Caco-2 (cell line): ENCODE results near the gene MOCS1. TPM values are rescaled to one million over a fixed set of nuclear protein-coding genes. Genes with fewer than 3 reads are reported as not detected.

Experiments
- BruUV-seq: library from RNA; stranded (reverse); fragments of 400-500 nt; replicated peaks from 2 replicates; lab custom pipeline; 2021; lab: Mats Ljungman, UMichigan
- CTCF ChIA-PET: fragments of 300-600 bp; sonication (Branson Sonifier 250); formaldehyde crosslinking; loops from one replicate; lab custom pipeline; 2022; ENCODE audit warnings: antibody characterized with exemption; lab: Charles Lee
- POLR2A ChIA-PET: fragments of 300-600 bp; sonication (Branson Sonifier 250); formaldehyde crosslinking; loops from one replicate; lab custom pipeline; 2022; ENCODE audit warnings: antibody characterized with exemption; lab: Charles Lee
- DNase-seq, 2 experiments: peaks; one replicate each; pipeline versions ENCODE4 v3.0.0 to v3.0.0-alpha.2; 2020 to 2022
- H3K27me3 ChIP-seq: replicated peaks from 2 replicates; pipeline ENCODE4 v1.6.0; 2011; ENCODE audit warnings: low read length; ENCODE audit not compliant: control insufficient read depth, insufficient read depth
- H3K36me3 ChIP-seq: 2 replicates; pipeline ENCODE4 v1.5.1; 2011; ENCODE audit warnings: low read length; ENCODE audit not compliant: control insufficient read depth, insufficient read depth
- H3K4me1 ChIP-seq: fragments of 250-450 bp; sonication (Bioruptor Pico); 2 replicates; pipeline ENCODE4 v1.5.1; 2020; ENCODE audit warnings: mild to moderate bottlenecking
- H3K4me3 ChIP-seq: 2 replicates; pipeline ENCODE4 v1.5.1; 2011; ENCODE audit warnings: low read depth, mild to moderate bottlenecking, control low read depth, low read length
- H3K9me3 ChIP-seq: fragments of 250-450 bp; sonication (Bioruptor Pico); 2 replicates; pipeline ENCODE4 v1.5.1; 2020; ENCODE audit warnings: mild to moderate bottlenecking, moderate library complexity
- H3K27ac Mint-ChIP-seq: one replicate; pipeline ENCODE4 v1.8.0; 2022; ENCODE audit warnings: mixed read lengths; ENCODE audit not compliant: unreplicated experiment
- H3K27me3 Mint-ChIP-seq: one replicate; pipeline ENCODE4 v1.8.0; 2022; ENCODE audit warnings: mixed read lengths; ENCODE audit not compliant: insufficient read depth, unreplicated experiment
- H3K36me3 Mint-ChIP-seq: one replicate; pipeline ENCODE4 v1.8.0; 2022; ENCODE audit warnings: mild to moderate bottlenecking, mixed read lengths; ENCODE audit not compliant: insufficient read depth, unreplicated experiment
- H3K4me1 Mint-ChIP-seq: one replicate; pipeline ENCODE4 v1.8.0; 2022; ENCODE audit warnings: low read depth, mixed read lengths; ENCODE audit not compliant: unreplicated experiment
- H3K4me3 Mint-ChIP-seq: one replicate; pipeline ENCODE4 v1.8.0; 2022; ENCODE audit warnings: mild to moderate bottlenecking, moderate library complexity, mixed read lengths; ENCODE audit not compliant: unreplicated experiment
- H3K9me3 Mint-ChIP-seq: one replicate; pipeline ENCODE4 v1.8.0; 2022; ENCODE audit warnings: mixed read lengths; ENCODE audit not compliant: unreplicated experiment
- intact Hi-C: fragments of 100-400 bp; cut with micrococcal nuclease; formaldehyde crosslinking; loops from one replicate; pipeline ENCODE4 v1.10.0; 2022; ENCODE audit not compliant: unreplicated experiment
- total RNA-seq: library from RNA; stranded (reverse); gene quantifications from 2 replicates; pipeline ENCODE4 v1.2.3, GENCODE V29; 2022
- TF ChIP-seq, protein P1 (sequence below), 2 experiments: fragments of 200-600 bp in 1 of 2; IDR thresholded peaks; 1 replicate in 1 of 2; 2 replicates in 1 of 2; pipeline versions ENCODE4 v1.5.1 to v1.8.0; 2011 to 2022; ENCODE audit warnings: antibody characterized with exemption in 1 of 2, control low read depth in 1 of 2, inconsistent platforms in 1 of 2, low read depth in 1 of 2, low read length in 1 of 2, mild to moderate bottlenecking in 1 of 2, moderate library complexity in 1 of 2; ENCODE audit not compliant: insufficient read depth in 1 of 2, severe bottlenecking in 1 of 2, unreplicated experiment in 1 of 2

MOCS1 gene
- total RNA-seq, 1 experiment from 2014 or later, result 44.7 TPM

DNA sequence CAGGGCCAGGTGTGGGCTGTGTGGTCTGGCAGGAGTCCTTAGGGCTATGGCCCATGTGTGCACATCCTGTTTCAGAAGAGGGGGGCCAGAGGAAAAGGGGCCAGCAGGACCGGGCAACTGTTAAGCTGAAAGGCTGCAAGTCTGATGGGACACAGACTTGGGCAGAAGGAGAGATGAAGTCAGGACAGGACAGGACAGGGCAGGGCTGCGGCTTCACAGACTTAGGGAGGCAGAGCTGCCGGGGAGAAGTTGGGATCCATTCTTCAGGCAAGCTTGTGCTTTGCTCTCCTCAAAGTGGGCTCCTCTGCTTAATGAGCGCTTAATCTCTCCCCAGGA is 28.7 kb downstream of the MOCS1 start:
- DNase-seq, result no peak
- Mint-ChIP-seq H3K4me3 (no peak overlapping the region), H3K27ac (no peak overlapping the region), H3K9me3 (no peaks in the 10 kb centered on the region), H3K4me1 (no peaks in the 10 kb centered on the region), H3K27me3 (no peaks in the 10 kb centered on the region), H3K36me3 (peaks cover 37% of the 10 kb centered on the region)
- Histone ChIP-seq H3K36me3 (peaks cover 1% of the 10 kb centered on the region; the same call in 1 of the 2 replicates), H3K4me1 (no peaks in the 10 kb centered on the region), H3K27me3 (no peaks in the 10 kb centered on the region), H3K4me3 (no peak overlapping the region), H3K9me3 (no peaks in the 10 kb centered on the region)
- intact Hi-C loops, result no loop called here
- BruUV-seq, result no TSS peak
- ChIA-PET CTCF (no interaction called here), POLR2A (no interaction called here)
- TF ChIP-seq, protein P1, sequence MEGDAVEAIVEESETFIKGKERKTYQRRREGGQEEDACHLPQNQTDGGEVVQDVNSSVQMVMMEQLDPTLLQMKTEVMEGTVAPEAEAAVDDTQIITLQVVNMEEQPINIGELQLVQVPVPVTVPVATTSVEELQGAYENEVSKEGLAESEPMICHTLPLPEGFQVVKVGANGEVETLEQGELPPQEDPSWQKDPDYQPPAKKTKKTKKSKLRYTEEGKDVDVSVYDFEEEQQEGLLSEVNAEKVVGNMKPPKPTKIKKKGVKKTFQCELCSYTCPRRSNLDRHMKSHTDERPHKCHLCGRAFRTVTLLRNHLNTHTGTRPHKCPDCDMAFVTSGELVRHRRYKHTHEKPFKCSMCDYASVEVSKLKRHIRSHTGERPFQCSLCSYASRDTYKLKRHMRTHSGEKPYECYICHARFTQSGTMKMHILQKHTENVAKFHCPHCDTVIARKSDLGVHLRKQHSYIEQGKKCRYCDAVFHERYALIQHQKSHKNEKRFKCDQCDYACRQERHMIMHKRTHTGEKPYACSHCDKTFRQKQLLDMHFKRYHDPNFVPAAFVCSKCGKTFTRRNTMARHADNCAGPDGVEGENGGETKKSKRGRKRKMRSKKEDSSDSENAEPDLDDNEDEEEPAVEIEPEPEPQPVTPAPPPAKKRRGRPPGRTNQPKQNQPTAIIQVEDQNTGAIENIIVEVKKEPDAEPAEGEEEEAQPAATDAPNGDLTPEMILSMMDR (IDR thresholded peaks at IDR 0.05; ENCODE audit: insufficient read depth in 1 of 2, low read depth in 1 of 2, low read length in 1 of 2, severe bottlenecking in 1 of 2, unreplicated experiment in 1 of 2), result no peak

DNA sequence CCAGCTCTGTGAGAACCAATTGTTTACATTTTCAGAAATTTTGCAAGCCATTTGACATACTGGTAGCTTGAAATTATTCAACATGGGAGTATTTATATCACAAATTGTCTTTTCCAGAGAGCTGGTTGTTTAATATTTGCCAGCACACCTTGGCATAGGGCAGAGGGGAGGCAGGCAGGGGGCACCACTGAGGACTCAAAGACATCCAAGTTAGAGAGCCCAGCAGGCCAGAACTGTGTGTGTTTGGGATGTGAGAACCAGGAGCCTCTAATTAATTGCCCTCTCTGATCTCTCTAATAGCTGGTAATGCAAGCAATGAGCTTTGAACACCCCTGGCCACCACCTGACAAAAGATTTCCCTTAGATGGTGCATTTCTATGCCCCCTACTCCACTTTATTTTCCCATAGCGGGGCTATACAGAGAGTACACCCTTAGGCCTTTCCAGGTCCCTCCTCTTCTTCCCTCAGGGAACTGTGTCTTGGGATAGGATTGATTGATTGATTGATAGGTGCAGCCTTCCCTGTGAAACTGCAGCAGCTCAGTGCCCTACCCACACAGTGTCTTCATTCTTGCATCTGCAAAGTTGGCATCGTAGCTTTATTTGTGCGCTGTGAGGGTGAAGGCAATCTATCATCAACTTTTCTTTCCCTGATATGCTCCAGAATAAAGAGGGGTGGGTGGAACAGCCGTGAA is 29.2 kb downstream of the MOCS1 start:
- H3K9me3 Mint-ChIP-seq, result no peaks in the 10 kb centered on the region
- peaks cover 36% of the 10 kb centered on the region for H3K36me3 Mint-ChIP-seq
- TF ChIP-seq, protein P1 (IDR thresholded peaks at IDR 0.05; ENCODE audit: insufficient read depth in 1 of 2, low read depth in 1 of 2, low read length in 1 of 2, severe bottlenecking in 1 of 2, unreplicated experiment in 1 of 2), result no peak
- TSS peak; percentile 4 for BruUV-seq
- DNase-seq, result no peak
- ChIA-PET POLR2A (no interaction called here), CTCF (no interaction called here)
- H3K27me3 Mint-ChIP-seq, result no peaks in the 10 kb centered on the region
- Histone ChIP-seq H3K9me3 (no peaks in the 10 kb centered on the region), H3K27me3 (no peaks in the 10 kb centered on the region), H3K36me3 (peaks cover 1% of the 10 kb centered on the region; the same call in 1 of the 2 replicates), H3K4me3 (no peak overlapping the region), H3K4me1 (no peaks in the 10 kb centered on the region)
- intact Hi-C loops, result no loop called here
- no peak overlapping the region for H3K27ac Mint-ChIP-seq
- H3K4me3 Mint-ChIP-seq, result no peak overlapping the region
- no peaks in the 10 kb centered on the region for H3K4me1 Mint-ChIP-seq

DNA sequence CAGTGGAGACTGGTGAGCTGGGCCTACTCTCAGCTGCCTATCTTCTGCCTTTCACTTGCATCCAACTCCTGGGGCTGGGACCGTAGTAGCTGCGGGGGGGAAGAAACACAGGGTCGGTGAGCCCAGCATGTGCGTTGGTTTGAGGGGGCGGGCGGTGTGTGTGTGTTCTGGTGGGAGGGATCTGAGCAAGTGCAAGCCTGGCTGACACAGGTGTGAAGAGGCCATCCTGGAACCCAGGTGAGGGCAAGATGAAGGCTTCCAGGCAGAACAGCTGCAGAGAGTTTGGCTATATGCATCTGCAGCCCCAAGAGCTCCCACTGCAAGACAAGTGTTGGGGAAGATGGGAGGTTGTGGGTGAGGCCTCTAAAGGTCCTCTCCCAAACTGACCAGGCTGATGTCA is 30.6 kb downstream of the MOCS1 start:
- peaks cover 1% of the 10 kb centered on the region; the same call in 1 of the 2 replicates for H3K36me3 ChIP-seq
- H3K27ac Mint-ChIP-seq, result no peak overlapping the region
- H3K36me3 Mint-ChIP-seq, result peaks cover 31% of the 10 kb centered on the region
- no peaks in the 10 kb centered on the region for H3K27me3 Mint-ChIP-seq
- H3K9me3 Mint-ChIP-seq, result no peaks in the 10 kb centered on the region
- H3K4me3 ChIP-seq, result no peak overlapping the region
- no TSS peak for BruUV-seq
- no peak overlapping the region for H3K4me3 Mint-ChIP-seq
- POLR2A ChIA-PET, result no interaction called here
- H3K4me1 Mint-ChIP-seq, result no peaks in the 10 kb centered on the region
- TF ChIP-seq, protein P1 (IDR thresholded peaks at IDR 0.05; ENCODE audit: insufficient read depth in 1 of 2, low read depth in 1 of 2, low read length in 1 of 2, severe bottlenecking in 1 of 2, unreplicated experiment in 1 of 2), result no peak
- intact Hi-C loops, result no loop called here
- CTCF ChIA-PET, result interaction anchor here (1.1 kb wide), 1 partner anchor 942 kb away, joined by 3 read pairs; no protein-coding TSS in a partner anchor
- no peak for DNase-seq
- no peaks in the 10 kb centered on the region for H3K4me1 ChIP-seq
- H3K9me3 ChIP-seq, result no peaks in the 10 kb centered on the region
- H3K27me3 ChIP-seq, result no peaks in the 10 kb centered on the region
